Stomach smooth muscle (tissue), 2 donors: ENCODE results near the gene LPIN2.
"Not testable (repeated sequence)": the region's sequence is repeated elsewhere in the genome, so short reads cannot be mapped to it uniquely, and the experiment has no call there.

ENCODE experiments used
- H3K27ac ChIP-seq: one replicate; pipeline ENCODE4 v1.7.0; 2013; ENCODE audit warnings: mild to moderate bottlenecking, low read length, inconsistent platforms
- H3K27me3 ChIP-seq, 2 donors: one replicate each; pipeline ENCODE4 v1.7.0; 2013; ENCODE audit warnings: low read length in 2 of 2; ENCODE audit not compliant: insufficient read depth in 2 of 2, control insufficient read depth in 1 of 2
- H3K36me3 ChIP-seq, 2 donors: one replicate each; pipeline ENCODE4 v1.7.0; 2013; ENCODE audit warnings: low read length in 2 of 2; ENCODE audit not compliant: control insufficient read depth in 2 of 2, insufficient read depth in 2 of 2
- H3K4me1 ChIP-seq: one replicate; pipeline ENCODE4 v1.7.0; 2013; ENCODE audit warnings: low read length; ENCODE audit not compliant: control insufficient read depth, insufficient read depth
- H3K4me3 ChIP-seq, 2 donors: one replicate each; pipeline ENCODE4 v1.7.0; 2013; ENCODE audit warnings: low read length in 2 of 2
- H3K9ac ChIP-seq, 2 donors: one replicate each; pipeline ENCODE4 v1.7.0; 2013; ENCODE audit warnings: low read length in 2 of 2, mild to moderate bottlenecking in 1 of 2
- H3K9me3 ChIP-seq, 2 donors: one replicate each; pipeline ENCODE4 v1.7.0; 2013; ENCODE audit warnings: low read length in 2 of 2; ENCODE audit not compliant: control insufficient read depth in 2 of 2
- donor health status: healthy.
- donor health status: Pancreatic carcinoma.

Gene LPIN2

DNA sequence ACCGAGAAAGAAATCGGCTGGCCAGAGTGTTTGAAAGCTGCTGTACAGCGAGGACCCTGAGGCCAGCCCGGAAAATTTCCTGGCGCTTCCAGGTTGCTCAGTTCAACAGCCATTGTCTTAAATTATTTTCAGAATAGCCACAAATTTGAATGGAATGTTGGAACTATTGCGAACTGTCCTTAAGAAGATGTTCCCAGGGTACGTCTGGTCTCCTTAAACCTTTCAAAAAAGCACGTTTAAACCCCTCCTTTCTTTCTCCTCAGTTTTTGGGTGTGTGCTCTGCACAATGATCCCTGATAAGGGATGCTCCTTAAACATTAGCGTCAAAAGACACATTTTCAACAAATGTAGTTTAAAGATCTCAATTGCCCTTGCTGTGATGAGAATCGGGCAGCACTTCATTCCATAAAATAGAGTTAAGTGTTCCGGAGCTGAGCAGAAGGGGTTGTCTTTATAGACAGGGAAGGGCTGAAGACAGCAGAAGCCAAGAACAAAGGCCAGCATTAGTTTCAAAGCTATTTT lies 14.5 kb upstream of the LPIN2 start:
- no peak overlapping the region for H3K4me3 ChIP-seq
- H3K4me1 ChIP-seq, result peaks cover 9% of the 10 kb centered on the region
- H3K9ac ChIP-seq, result no peak overlapping the region
- H3K9me3 ChIP-seq, result no peaks in the 10 kb centered on the region
- no peaks in the 10 kb centered on the region for H3K36me3 ChIP-seq
- H3K27me3 ChIP-seq, result no peaks in the 10 kb centered on the region
- no peak overlapping the region for H3K27ac ChIP-seq

- Histone ChIP-seq H3K27ac (no peak overlapping the region), H3K9ac (no peak overlapping the region), H3K4me3 (no peak overlapping the region), H3K27me3 (no peaks in the 10 kb centered on the region), H3K36me3 (no peaks in the 10 kb centered on the region), H3K4me1 (peaks cover 9% of the 10 kb centered on the region), H3K9me3 (no peaks in the 10 kb centered on the region)
These were observed 12.6 kb upstream of the LPIN2 start for GRCh38 chr18:3025544-3025943.

- not testable (repeated sequence) for H3K27ac ChIP-seq, H3K4me3 ChIP-seq, H3K9me3 ChIP-seq, H3K9ac ChIP-seq, H3K4me1 ChIP-seq, H3K36me3 ChIP-seq, H3K27me3 ChIP-seq
These were observed 10.7 kb upstream of the LPIN2 start for GRCh38 chr18:3023603-3024002.

DNA sequence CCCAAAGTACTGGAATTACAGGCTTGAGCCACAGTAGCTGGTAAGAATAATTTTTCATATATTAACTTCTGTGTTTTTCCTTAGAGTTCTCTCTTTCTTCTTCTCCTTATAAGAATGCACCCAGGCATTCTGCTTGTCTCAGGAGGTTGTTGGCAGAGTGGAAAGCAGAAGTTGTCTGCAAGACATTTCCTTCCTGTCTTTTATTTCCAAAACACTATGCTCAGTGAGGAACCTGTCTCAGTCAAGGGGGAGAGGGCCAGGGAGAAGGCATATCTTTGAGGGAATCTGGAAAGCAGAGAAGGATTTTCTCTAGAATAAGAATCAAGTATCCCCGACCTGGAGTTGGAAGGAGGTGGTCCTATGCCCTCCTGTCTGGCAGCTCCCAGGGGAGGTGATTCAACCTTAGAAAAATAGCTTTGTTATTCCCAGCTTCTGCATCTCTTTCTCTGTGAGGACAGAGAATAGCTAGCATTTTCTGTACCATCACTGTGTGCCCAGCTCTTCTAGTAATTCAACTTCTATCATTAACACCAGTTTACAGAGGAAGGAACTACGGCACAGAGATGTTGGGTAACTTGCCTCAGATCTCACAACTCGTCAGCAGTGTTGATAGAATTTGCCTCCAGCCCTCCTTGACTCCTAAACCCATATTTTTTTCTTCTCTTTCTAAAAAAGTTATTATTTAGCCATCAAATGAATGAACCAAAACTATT lies 3.8 kb upstream of the LPIN2 start:
- Histone ChIP-seq H3K9me3 (no peaks in the 10 kb centered on the region), H3K27me3 (no peaks in the 10 kb centered on the region), H3K4me1 (peaks cover 4% of the 10 kb centered on the region), H3K9ac (no peak overlapping the region), H3K4me3 (no peak overlapping the region), H3K27ac (no peak overlapping the region), H3K36me3 (no peaks in the 10 kb centered on the region)

DNA sequence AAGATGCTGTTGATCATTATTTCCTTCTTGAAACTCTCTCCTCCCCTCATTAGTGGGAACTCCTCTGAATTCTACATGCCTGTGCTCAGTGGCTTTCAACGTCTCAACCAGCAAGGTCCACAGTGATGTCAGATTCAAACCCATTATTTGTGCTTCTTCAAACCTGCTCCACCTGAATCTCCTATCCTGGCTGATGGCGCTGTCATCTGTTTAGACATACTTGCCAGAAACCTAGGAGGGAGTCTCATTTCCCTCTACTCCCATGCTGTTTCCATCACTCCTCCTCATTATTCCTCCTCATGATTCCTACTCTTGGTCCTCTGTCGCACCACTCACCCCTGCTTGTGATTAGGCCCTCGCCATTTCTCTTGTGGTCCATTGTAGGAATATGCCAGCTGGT lies 2.9 kb upstream of the LPIN2 start:
- H3K27ac ChIP-seq, result no peak overlapping the region
- no peak overlapping the region for H3K4me3 ChIP-seq
- H3K9me3 ChIP-seq, result no peaks in the 10 kb centered on the region
- H3K36me3 ChIP-seq, result no peaks in the 10 kb centered on the region
- no peak overlapping the region for H3K9ac ChIP-seq
- no peaks in the 10 kb centered on the region for H3K27me3 ChIP-seq
- H3K4me1 ChIP-seq, result peaks cover 4% of the 10 kb centered on the region

GRCh38 chr18:3015204-3015592 lies 2.3 kb upstream of the LPIN2 start:
- Histone ChIP-seq H3K9me3 (no peaks in the 10 kb centered on the region), H3K4me3 (no peak overlapping the region), H3K36me3 (no peaks in the 10 kb centered on the region), H3K9ac (no peak overlapping the region), H3K27ac (no peak overlapping the region), H3K27me3 (no peaks in the 10 kb centered on the region), H3K4me1 (peaks cover 4% of the 10 kb centered on the region)

DNA sequence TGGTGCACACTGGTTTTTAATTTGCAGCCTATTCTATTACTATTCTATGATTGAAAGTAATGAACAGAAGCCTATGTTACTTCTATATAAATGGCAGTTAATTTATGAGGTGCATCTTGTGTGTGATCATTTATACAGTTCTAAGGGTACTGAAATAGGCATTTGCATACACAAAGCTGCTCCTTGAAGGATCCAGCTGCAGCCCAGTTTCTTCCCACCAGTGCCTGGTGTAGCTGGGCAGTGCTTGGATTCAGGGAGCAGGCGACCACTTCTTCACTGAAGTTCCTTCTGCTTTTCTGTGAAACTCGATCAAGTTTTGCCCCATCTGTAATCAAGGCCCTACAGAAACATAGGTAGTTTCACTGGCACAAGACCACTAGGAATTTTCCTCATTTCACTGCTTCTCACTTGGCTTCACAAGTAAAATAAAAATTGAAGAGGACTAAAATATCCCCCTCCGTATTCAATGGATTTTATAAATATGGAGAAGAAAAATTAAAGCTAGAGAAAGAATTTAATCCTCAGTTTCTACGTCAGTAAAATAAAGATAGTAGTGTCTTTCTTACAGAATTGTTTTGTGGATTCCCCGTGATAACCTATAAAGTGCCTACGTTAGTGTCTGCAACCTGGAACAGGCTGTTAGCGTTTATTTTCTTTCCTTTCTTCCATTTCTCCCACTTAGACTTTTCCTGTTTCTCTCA lies 1.7 kb upstream of the LPIN2 start:
- H3K36me3 ChIP-seq, result no peaks in the 10 kb centered on the region
- no peaks in the 10 kb centered on the region for H3K27me3 ChIP-seq
- no peak overlapping the region for H3K9ac ChIP-seq
- H3K4me1 ChIP-seq, result peaks cover 4% of the 10 kb centered on the region
- no peak overlapping the region for H3K4me3 ChIP-seq
- no peak overlapping the region for H3K27ac ChIP-seq
- H3K9me3 ChIP-seq, result no peaks in the 10 kb centered on the region

DNA sequence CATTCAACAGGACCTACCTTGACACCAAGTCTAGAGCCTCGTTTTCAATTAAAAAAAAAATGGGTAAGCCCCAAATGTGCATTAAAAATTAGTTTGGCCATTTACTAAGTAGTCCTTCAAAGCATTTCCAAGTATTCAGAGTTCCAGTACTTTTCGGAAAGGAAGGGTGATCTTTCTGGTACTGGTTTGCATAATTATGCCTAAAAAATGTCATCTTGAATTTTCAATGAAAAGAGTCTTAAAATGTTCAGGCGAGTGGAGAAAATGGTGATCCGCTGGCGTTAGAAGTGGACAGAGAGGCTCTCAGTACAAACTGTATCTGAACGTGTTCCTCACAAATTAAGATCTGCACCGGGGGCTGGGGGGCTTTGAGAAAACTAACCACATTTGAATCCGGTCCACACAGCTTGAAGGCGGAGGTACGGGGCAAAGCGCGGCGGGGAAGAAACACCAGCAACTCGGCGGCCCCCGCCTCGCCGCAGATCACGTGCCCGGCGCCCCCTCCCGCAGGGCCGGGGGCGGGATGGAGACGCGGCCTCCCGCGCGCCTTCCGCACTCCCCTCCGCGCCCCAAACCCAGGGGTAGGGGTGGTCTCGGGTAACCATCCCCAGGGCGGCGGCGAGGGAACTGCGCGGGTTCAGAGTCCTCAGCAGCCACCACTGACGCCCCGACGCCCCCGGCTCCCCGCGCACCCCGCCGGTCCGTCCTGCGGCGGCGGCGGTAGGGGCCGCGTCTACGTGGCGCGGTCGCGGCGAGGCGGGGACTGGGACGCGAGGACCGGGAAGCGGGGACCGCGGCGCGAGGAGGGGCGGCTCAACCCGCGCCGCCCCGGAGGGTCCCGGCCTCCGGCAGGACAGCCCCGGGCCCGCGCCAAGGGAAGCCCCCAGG lies 564 bp downstream of the LPIN2 start:
- H3K9ac ChIP-seq, result peak overlapping the region; percentile 66 to 77
- peak overlapping the region; percentile 80 to 90 for H3K4me3 ChIP-seq
- H3K27me3 ChIP-seq, result no peaks in the 10 kb centered on the region
- H3K36me3 ChIP-seq, result no peaks in the 10 kb centered on the region
- no peaks in the 10 kb centered on the region for H3K9me3 ChIP-seq
- H3K27ac ChIP-seq, result peak overlapping the region; percentile 37
- H3K4me1 ChIP-seq, result peaks cover 4% of the 10 kb centered on the region

DNA sequence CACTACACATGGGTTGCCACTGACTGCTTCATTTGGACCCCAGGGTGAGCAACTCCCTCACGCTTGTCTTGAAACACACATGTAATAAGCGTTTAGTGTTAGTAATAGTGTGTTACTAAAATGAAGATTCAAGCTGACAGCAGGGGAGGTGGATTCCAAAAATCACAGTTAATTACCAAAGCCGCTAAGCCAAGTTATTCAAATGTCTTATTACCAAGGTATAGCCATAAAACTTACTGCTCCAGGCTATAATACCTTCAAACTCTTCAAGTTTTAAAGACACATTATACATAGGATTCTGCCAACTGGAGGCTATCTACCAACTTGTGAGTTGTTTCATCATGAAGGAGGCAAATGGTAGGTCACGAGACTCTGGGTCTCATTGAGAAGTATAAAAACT lies 2.9 kb downstream of the LPIN2 start:
- no peaks in the 10 kb centered on the region for H3K27me3 ChIP-seq
- peaks cover 4% of the 10 kb centered on the region for H3K4me1 ChIP-seq
- H3K9me3 ChIP-seq, result no peaks in the 10 kb centered on the region
- no peak overlapping the region for H3K27ac ChIP-seq
- H3K9ac ChIP-seq, result no peak overlapping the region
- no peak overlapping the region for H3K4me3 ChIP-seq
- H3K36me3 ChIP-seq, result no peaks in the 10 kb centered on the region

GRCh38 chr18:3008541-3008940 lies 4.4 kb downstream of the LPIN2 start:
- no peak overlapping the region for H3K9ac ChIP-seq
- no peaks in the 10 kb centered on the region for H3K27me3 ChIP-seq
- H3K9me3 ChIP-seq, result no peaks in the 10 kb centered on the region
- no peaks in the 10 kb centered on the region for H3K36me3 ChIP-seq
- no peaks in the 10 kb centered on the region for H3K4me1 ChIP-seq
- H3K4me3 ChIP-seq, result no peak overlapping the region
- H3K27ac ChIP-seq, result no peak overlapping the region
